HCT116 (cell line): Measurements from ENCODE around the gene FCHO1.

Experiments
- EZH2phosphoT487 ChIP-seq: fragments of 200-600 bp; IDR thresholded peaks from 2 replicates; pipeline ENCODE4 v1.6.1; 2018; ENCODE audit warnings: antibody characterized with exemption, borderline replicate concordance
- MAX ChIP-seq: IDR thresholded peaks from 2 replicates; pipeline ENCODE4 v1.6.1; 2012
- POLR2A ChIP-seq: IDR thresholded peaks from 2 replicates; pipeline ENCODE4 v1.7.0; 2011; ENCODE audit warnings: borderline replicate concordance; ENCODE audit not compliant: insufficient read depth, insufficient read length; ENCODE audit errors: extremely low read depth
- POLR2AphosphoS5 ChIP-seq: IDR thresholded peaks from 2 replicates; pipeline ENCODE4 v1.6.1; 2011; ENCODE audit warnings: mild to moderate bottlenecking, low read depth, low read length, moderate library complexity
- RAD21 ChIP-seq: IDR thresholded peaks from 2 replicates; pipeline ENCODE4 v1.6.1; 2012; ENCODE audit warnings: low read depth, mild to moderate bottlenecking
- ZNF274 ChIP-seq: fragments of 200-500 bp; sonication (Bioruptor generic); IDR thresholded peaks from 2 replicates; pipeline ENCODE4 v1.6.1; 2014; ENCODE audit warnings: mild to moderate bottlenecking, low read depth, low read length, inconsistent platforms
- TF ChIP-seq, protein P1 (sequence below): IDR thresholded peaks from 2 replicates; pipeline ENCODE4 v1.6.1; 2012
- TF ChIP-seq, protein P2 (sequence below), 3 experiments: fragments of 200-600 bp in 1 of 3; sonication (generic) in 1 of 3; IDR thresholded peaks in 2 of 3; conservative IDR thresholded peaks in 1 of 3; 2 replicates each; pipeline ENCODE4 v1.5.1; 2012 to 2017; ENCODE audit warnings: low read depth in 2 of 3, low read length in 2 of 3, antibody characterized with exemption in 1 of 3, borderline replicate concordance in 1 of 3, control low read depth in 1 of 3, mild to moderate bottlenecking in 1 of 3, mixed read lengths in 1 of 3, mixed run types in 1 of 3, moderate library complexity in 1 of 3; ENCODE audit not compliant: insufficient read depth in 1 of 3

GRCh38 chr19:17761148-17761547 is 9.9 kb downstream of the FCHO1 start:
- TF ChIP-seq, protein P1, sequence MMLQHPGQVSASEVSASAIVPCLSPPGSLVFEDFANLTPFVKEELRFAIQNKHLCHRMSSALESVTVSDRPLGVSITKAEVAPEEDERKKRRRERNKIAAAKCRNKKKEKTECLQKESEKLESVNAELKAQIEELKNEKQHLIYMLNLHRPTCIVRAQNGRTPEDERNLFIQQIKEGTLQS: no peak
- TF ChIP-seq, protein P2, sequence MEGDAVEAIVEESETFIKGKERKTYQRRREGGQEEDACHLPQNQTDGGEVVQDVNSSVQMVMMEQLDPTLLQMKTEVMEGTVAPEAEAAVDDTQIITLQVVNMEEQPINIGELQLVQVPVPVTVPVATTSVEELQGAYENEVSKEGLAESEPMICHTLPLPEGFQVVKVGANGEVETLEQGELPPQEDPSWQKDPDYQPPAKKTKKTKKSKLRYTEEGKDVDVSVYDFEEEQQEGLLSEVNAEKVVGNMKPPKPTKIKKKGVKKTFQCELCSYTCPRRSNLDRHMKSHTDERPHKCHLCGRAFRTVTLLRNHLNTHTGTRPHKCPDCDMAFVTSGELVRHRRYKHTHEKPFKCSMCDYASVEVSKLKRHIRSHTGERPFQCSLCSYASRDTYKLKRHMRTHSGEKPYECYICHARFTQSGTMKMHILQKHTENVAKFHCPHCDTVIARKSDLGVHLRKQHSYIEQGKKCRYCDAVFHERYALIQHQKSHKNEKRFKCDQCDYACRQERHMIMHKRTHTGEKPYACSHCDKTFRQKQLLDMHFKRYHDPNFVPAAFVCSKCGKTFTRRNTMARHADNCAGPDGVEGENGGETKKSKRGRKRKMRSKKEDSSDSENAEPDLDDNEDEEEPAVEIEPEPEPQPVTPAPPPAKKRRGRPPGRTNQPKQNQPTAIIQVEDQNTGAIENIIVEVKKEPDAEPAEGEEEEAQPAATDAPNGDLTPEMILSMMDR (IDR thresholded peaks at IDR 0.05 in 2 of 3, conservative IDR thresholded peaks at IDR 0.05 in 1 of 3; ENCODE audit: borderline replicate concordance in 1 of 3, insufficient read depth in 1 of 3, low read depth in 2 of 3, low read length in 2 of 3): no peak
- TF ChIP-seq RAD21 (no peak), POLR2A (no peak), ZNF274 (no peak), POLR2AphosphoS5 (no peak), EZH2phosphoT487 (no peak), MAX (no peak)
